Ishikawa (cell line): ENCODE data around the gene KCNQ5.

ENCODE experiments used
- CEBPB ChIP-seq: IDR thresholded peaks from 2 replicates; pipeline ENCODE4 v1.6.1; 2012
- CREB1 ChIP-seq: IDR thresholded peaks from 2 replicates; pipeline ENCODE4 v1.6.1; 2012; ENCODE audit warnings: low read depth
- EGR1 ChIP-seq: IDR thresholded peaks from 2 replicates; pipeline ENCODE4 v1.6.1; 2012
- EP300 ChIP-seq: IDR thresholded peaks from 2 replicates; pipeline ENCODE4 v1.6.1; 2012; ENCODE audit warnings: borderline replicate concordance
- MAX ChIP-seq: IDR thresholded peaks from 2 replicates; pipeline ENCODE4 v1.6.1; 2012
- TF ChIP-seq, protein P1 (sequence below): IDR thresholded peaks from 2 replicates; pipeline ENCODE4 v1.6.1; 2012; ENCODE audit warnings: low read depth, mild to moderate bottlenecking

- TF ChIP-seq CEBPB (no peak), EP300 (no peak), CREB1 (no peak), MAX (no peak), EGR1 (no peak)
- TF ChIP-seq, protein P1, sequence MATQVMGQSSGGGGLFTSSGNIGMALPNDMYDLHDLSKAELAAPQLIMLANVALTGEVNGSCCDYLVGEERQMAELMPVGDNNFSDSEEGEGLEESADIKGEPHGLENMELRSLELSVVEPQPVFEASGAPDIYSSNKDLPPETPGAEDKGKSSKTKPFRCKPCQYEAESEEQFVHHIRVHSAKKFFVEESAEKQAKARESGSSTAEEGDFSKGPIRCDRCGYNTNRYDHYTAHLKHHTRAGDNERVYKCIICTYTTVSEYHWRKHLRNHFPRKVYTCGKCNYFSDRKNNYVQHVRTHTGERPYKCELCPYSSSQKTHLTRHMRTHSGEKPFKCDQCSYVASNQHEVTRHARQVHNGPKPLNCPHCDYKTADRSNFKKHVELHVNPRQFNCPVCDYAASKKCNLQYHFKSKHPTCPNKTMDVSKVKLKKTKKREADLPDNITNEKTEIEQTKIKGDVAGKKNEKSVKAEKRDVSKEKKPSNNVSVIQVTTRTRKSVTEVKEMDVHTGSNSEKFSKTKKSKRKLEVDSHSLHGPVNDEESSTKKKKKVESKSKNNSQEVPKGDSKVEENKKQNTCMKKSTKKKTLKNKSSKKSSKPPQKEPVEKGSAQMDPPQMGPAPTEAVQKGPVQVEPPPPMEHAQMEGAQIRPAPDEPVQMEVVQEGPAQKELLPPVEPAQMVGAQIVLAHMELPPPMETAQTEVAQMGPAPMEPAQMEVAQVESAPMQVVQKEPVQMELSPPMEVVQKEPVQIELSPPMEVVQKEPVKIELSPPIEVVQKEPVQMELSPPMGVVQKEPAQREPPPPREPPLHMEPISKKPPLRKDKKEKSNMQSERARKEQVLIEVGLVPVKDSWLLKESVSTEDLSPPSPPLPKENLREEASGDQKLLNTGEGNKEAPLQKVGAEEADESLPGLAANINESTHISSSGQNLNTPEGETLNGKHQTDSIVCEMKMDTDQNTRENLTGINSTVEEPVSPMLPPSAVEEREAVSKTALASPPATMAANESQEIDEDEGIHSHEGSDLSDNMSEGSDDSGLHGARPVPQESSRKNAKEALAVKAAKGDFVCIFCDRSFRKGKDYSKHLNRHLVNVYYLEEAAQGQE, result no peak
Measured at GRCh38 chr6:72930556-72931132, 308.8 kb downstream of the KCNQ5 start.
